ENCODE measurements around the gene ATP5PB.
A peak's percentile ranks its signal among the peaks of the same experiment; 100 is the strongest.

The ATP5PB gene

GRCh38 chr1:111448482-111448917, 764 bp upstream of the ATP5PB start:
- peak overlapping the region; percentile 88 for H3K4me2 ChIP-seq (ENCODE audit: low read length)
- peaks cover 19% of the 10 kb centered on the region for H3K4me1 ChIP-seq (ENCODE audit: control insufficient read depth, insufficient read depth, low read length)
- peak overlapping the region; percentile 97 for H3K4me3 ChIP-seq (ENCODE audit: low read length)
- H3K9ac ChIP-seq (ENCODE audit: low read depth, low read length) = peak overlapping the region; percentile 98
- no peaks in the 10 kb centered on the region for H3K9me3 ChIP-seq (replicated peaks; ENCODE audit: low read length)
- peaks cover 42% of the 10 kb centered on the region for H3K36me3 ChIP-seq (ENCODE audit: insufficient read depth, low read length)
- H3K27me3 ChIP-seq (ENCODE audit: control insufficient read depth, insufficient read depth, low read length) = no peaks in the 10 kb centered on the region

DNA sequence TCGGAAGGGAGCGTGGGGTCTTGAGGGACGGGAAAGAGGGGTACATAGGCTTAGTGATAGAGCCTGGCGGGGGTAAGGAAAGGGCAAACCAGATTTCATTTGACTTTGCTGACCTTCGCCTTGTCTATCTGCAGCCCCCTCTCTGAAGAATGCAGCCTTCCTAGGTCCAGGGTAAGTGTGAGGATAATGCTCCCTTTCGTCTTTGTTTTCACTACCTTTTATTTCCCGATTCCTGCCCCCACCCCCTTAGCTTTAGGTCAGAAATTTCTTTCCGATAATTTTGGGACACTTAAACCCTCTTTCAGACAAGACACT, 396 bp downstream of the ATP5PB start:
- H3K4me3 ChIP-seq (ENCODE audit: low read length) = peak overlapping the region; percentile 97
- no peaks in the 10 kb centered on the region for H3K27me3 ChIP-seq (ENCODE audit: control insufficient read depth, insufficient read depth, low read length)
- H3K4me2 ChIP-seq (ENCODE audit: low read length) = peak overlapping the region; percentile 89
- peak overlapping the region; percentile 98 for H3K9ac ChIP-seq (ENCODE audit: low read depth, low read length)
- peaks cover 41% of the 10 kb centered on the region for H3K36me3 ChIP-seq (ENCODE audit: insufficient read depth, low read length)
- peaks cover 19% of the 10 kb centered on the region for H3K4me1 ChIP-seq (ENCODE audit: control insufficient read depth, insufficient read depth, low read length)
- H3K9me3 ChIP-seq (replicated peaks; ENCODE audit: low read length) = no peaks in the 10 kb centered on the region

- Histone ChIP-seq H3K9ac (ENCODE audit: low read depth, low read length) (peak overlapping the region; percentile 98), H3K9me3 (replicated peaks; ENCODE audit: low read length) (no peaks in the 10 kb centered on the region), H3K27me3 (ENCODE audit: control insufficient read depth, insufficient read depth, low read length) (no peaks in the 10 kb centered on the region), H3K36me3 (ENCODE audit: insufficient read depth, low read length) (peaks cover 36% of the 10 kb centered on the region), H3K4me1 (ENCODE audit: control insufficient read depth, insufficient read depth, low read length) (peaks cover 19% of the 10 kb centered on the region), H3K4me2 (ENCODE audit: low read length) (peak overlapping the region; percentile 89), H3K4me3 (ENCODE audit: low read length) (peak overlapping the region; percentile 97)
Measured at GRCh38 chr1:111450185-111450584, 921 bp downstream of the ATP5PB start.

DNA sequence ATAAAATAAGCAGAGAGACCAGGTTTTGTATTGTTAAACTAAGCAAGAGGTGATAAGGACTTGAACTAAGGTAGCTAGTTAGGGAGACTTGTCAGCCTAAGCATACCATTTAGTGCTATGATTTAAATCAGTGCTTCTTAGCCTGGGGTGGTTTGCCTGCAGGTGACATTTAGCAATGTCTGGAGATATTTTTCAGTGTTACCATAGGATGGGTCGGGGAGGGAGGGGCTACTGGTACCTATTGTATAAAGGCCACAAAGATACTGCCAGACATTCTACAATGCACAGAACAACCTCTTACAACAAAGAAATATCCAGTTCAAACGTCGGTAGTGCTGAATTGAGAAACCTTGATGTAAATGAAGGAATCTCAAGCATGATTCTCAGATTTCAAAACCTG, 3.3 kb downstream of the ATP5PB start:
- Histone ChIP-seq H3K4me2 (ENCODE audit: low read length) (no peak overlapping the region), H3K9me3 (replicated peaks; ENCODE audit: low read length) (no peaks in the 10 kb centered on the region), H3K4me3 (ENCODE audit: low read length) (no peak overlapping the region), H3K27me3 (ENCODE audit: control insufficient read depth, insufficient read depth, low read length) (no peaks in the 10 kb centered on the region), H3K9ac (ENCODE audit: low read depth, low read length) (no peak overlapping the region), H3K36me3 (ENCODE audit: insufficient read depth, low read length) (peaks cover 30% of the 10 kb centered on the region), H3K4me1 (ENCODE audit: control insufficient read depth, insufficient read depth, low read length) (peaks cover 14% of the 10 kb centered on the region)

DNA sequence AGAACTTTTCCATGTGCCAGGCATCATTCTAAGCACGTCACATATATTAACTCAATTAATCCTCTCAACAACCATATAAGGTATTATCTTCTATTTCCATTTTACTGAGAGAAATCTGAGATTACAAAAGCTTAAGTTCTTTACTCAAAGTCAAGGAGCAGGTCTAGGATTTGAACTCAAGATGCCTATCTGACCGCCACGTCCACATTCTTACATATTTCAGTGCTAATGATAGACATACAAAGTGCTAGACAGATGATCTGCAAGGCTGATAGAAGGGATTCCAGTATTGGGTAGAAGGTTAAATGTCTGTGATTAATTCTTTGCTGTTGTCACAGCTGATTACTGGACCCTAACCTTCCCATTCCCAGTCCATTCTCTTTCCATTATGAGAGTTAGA, 4.4 kb downstream of the ATP5PB start:
- Histone ChIP-seq H3K4me1 (ENCODE audit: control insufficient read depth, insufficient read depth, low read length) (peaks cover 9% of the 10 kb centered on the region), H3K27me3 (ENCODE audit: control insufficient read depth, insufficient read depth, low read length) (no peaks in the 10 kb centered on the region), H3K36me3 (ENCODE audit: insufficient read depth, low read length) (peaks cover 41% of the 10 kb centered on the region), H3K4me3 (ENCODE audit: low read length) (no peak overlapping the region), H3K9me3 (replicated peaks; ENCODE audit: low read length) (no peaks in the 10 kb centered on the region), H3K4me2 (ENCODE audit: low read length) (no peak overlapping the region), H3K9ac (ENCODE audit: low read depth, low read length) (no peak overlapping the region)

- H3K9ac ChIP-seq (ENCODE audit: low read depth, low read length) = no peak overlapping the region
- no peak overlapping the region for H3K4me2 ChIP-seq (ENCODE audit: low read length)
- peaks cover 54% of the 10 kb centered on the region for H3K36me3 ChIP-seq (ENCODE audit: insufficient read depth, low read length)
- H3K9me3 ChIP-seq (replicated peaks; ENCODE audit: low read length) = no peaks in the 10 kb centered on the region
- no peak overlapping the region for H3K4me3 ChIP-seq (ENCODE audit: low read length)
- H3K27me3 ChIP-seq (ENCODE audit: control insufficient read depth, insufficient read depth, low read length) = no peaks in the 10 kb centered on the region
- peaks cover 8% of the 10 kb centered on the region for H3K4me1 ChIP-seq (ENCODE audit: control insufficient read depth, insufficient read depth, low read length)
Measured at GRCh38 chr1:111454859-111455641, 5.8 kb downstream of the ATP5PB start.

DNA sequence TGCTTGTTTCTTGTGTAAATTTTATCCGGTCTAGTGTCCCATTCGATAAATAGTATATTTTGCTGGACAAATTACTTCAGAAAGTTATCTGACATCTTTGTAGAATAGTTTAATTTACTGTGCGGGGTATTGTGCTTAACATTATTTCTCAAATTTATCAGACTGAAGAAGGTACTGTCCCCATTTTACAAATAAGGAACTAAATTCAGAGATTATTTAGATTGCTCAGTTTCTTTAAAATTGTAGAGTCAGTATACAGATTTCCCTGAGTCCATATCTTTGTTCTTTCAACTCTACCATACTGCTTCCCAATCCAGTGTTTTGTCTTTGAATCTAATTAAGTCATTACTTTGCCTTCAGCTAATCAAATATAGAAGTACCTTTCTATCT, 6.4 kb downstream of the ATP5PB start:
- H3K4me1 ChIP-seq (ENCODE audit: control insufficient read depth, insufficient read depth, low read length) = peaks cover 3% of the 10 kb centered on the region
- no peak overlapping the region for H3K4me3 ChIP-seq (ENCODE audit: low read length)
- no peak overlapping the region for H3K9ac ChIP-seq (ENCODE audit: low read depth, low read length)
- no peaks in the 10 kb centered on the region for H3K27me3 ChIP-seq (ENCODE audit: control insufficient read depth, insufficient read depth, low read length)
- H3K9me3 ChIP-seq (replicated peaks; ENCODE audit: low read length) = no peaks in the 10 kb centered on the region
- H3K4me2 ChIP-seq (ENCODE audit: low read length) = no peak overlapping the region
- peaks cover 55% of the 10 kb centered on the region for H3K36me3 ChIP-seq (ENCODE audit: insufficient read depth, low read length)

DNA sequence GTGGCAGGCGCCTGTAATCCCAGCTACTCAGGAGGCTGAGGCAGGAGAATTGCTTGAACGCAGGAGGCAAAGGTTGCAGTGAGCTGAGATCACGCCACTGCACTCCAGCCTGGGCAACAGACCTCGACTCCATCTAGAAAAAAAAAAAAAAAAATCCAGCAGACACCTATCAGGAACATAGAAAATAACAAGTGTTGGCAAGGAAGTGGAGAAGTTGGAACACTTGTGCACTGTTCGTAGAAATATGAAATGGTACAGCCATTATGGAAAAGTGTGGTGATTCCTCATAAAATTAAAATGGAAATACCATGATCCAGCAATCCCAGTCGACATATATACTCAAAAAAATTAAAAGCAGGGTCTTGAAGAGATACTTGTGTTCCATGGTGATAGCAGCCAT, 12.5 kb downstream of the ATP5PB start:
- Histone ChIP-seq H3K4me3 (ENCODE audit: low read length) (no peak overlapping the region), H3K4me2 (ENCODE audit: low read length) (no peak overlapping the region), H3K9ac (ENCODE audit: low read depth, low read length) (no peak overlapping the region), H3K27me3 (ENCODE audit: control insufficient read depth, insufficient read depth, low read length) (no peaks in the 10 kb centered on the region), H3K9me3 (replicated peaks; ENCODE audit: low read length) (no peaks in the 10 kb centered on the region), H3K36me3 (ENCODE audit: insufficient read depth, low read length) (peaks cover 40% of the 10 kb centered on the region), H3K4me1 (ENCODE audit: control insufficient read depth, insufficient read depth, low read length) (peaks cover 6% of the 10 kb centered on the region)

- Histone ChIP-seq H3K4me2 (ENCODE audit: low read length) (no peak overlapping the region), H3K36me3 (ENCODE audit: insufficient read depth, low read length) (peaks cover 33% of the 10 kb centered on the region), H3K4me1 (ENCODE audit: control insufficient read depth, insufficient read depth, low read length) (peaks cover 6% of the 10 kb centered on the region), H3K4me3 (ENCODE audit: low read length) (no peak overlapping the region), H3K9ac (ENCODE audit: low read depth, low read length) (no peak overlapping the region), H3K9me3 (replicated peaks; ENCODE audit: low read length) (no peaks in the 10 kb centered on the region), H3K27me3 (ENCODE audit: control insufficient read depth, insufficient read depth, low read length) (no peaks in the 10 kb centered on the region)
Measured at GRCh38 chr1:111462370-111463028, 13.2 kb downstream of the ATP5PB start.

DNA sequence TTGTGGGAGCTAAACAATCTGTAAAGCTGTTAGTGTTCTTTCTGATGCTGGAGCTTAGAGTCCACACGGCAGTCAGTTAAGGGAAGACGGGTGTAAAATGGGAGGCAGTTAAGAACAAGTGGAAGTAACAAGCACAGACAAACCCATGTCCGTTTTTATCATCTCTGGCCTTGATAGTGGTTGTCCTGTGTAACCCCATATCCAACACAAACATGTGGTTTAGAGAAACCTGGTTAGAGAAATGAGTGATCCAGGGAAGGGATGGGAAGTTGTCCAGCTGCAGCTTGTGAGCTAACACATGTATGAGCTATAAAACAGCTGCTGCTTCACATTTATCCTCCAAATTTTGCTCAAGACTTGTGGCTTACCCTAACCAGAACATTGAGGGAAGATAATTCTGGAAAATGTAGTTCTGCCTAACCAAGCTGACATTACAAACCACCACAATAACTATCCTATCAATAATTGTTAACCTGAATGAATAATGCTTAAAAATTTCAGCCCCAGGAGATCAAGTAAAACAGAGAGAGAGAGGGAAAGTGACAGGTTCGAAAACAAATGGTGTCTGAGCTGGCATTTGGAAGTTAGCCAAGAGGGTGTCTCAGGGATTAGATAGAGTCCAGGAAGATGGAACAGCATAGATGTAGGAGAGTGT, 13.9 kb downstream of the ATP5PB start:
- no peaks in the 10 kb centered on the region for H3K9me3 ChIP-seq (replicated peaks; ENCODE audit: low read length)
- H3K36me3 ChIP-seq (ENCODE audit: insufficient read depth, low read length) = peaks cover 27% of the 10 kb centered on the region
- no peak overlapping the region for H3K4me3 ChIP-seq (ENCODE audit: low read length)
- H3K9ac ChIP-seq (ENCODE audit: low read depth, low read length) = no peak overlapping the region
- H3K4me2 ChIP-seq (ENCODE audit: low read length) = peak overlapping the region; percentile 8
- H3K27me3 ChIP-seq (ENCODE audit: control insufficient read depth, insufficient read depth, low read length) = no peaks in the 10 kb centered on the region
- H3K4me1 ChIP-seq (ENCODE audit: control insufficient read depth, insufficient read depth, low read length) = peaks cover 6% of the 10 kb centered on the region

- H3K9ac ChIP-seq (ENCODE audit: low read depth, low read length) = no peak overlapping the region
- no peak overlapping the region for H3K4me2 ChIP-seq (ENCODE audit: low read length)
- H3K36me3 ChIP-seq (ENCODE audit: insufficient read depth, low read length) = peaks cover 11% of the 10 kb centered on the region
- H3K4me1 ChIP-seq (ENCODE audit: control insufficient read depth, insufficient read depth, low read length) = peaks cover 6% of the 10 kb centered on the region
- H3K9me3 ChIP-seq (replicated peaks; ENCODE audit: low read length) = no peaks in the 10 kb centered on the region
- no peak overlapping the region for H3K4me3 ChIP-seq (ENCODE audit: low read length)
- H3K27me3 ChIP-seq (ENCODE audit: control insufficient read depth, insufficient read depth, low read length) = no peaks in the 10 kb centered on the region
Measured at GRCh38 chr1:111465754-111466153, 16.5 kb downstream of the ATP5PB start.
